Loucy (cell line): ENCODE data around the gene B3GLCT.

Source experiments
- H2AFZ ChIP-seq: fragments of 200-600 bp; sonication (generic); 2 replicates; pipeline ENCODE4 v1.6.0; 2016; ENCODE audit warnings: antibody characterized with exemption, mild to moderate bottlenecking, low read length, moderate library complexity
- H3F3A ChIP-seq: fragments of 200-600 bp; 2 replicates; pipeline ENCODE4 v1.6.0; 2016; ENCODE audit warnings: antibody characterized with exemption, low read depth, mild to moderate bottlenecking
- H3K27me3 ChIP-seq: fragments of 200-600 bp; sonication (generic); 2 replicates; pipeline ENCODE4 v1.6.1; 2014; ENCODE audit warnings: low read length, mild to moderate bottlenecking; ENCODE audit not compliant: insufficient read depth, poor library complexity, severe bottlenecking
- H3K36me3 ChIP-seq: fragments of 200-600 bp; sonication (generic); 2 replicates; pipeline ENCODE4 v1.6.1; 2016; ENCODE audit warnings: low read length; ENCODE audit not compliant: insufficient read depth
- H3K4me1 ChIP-seq: fragments of 200-600 bp; sonication (generic); 2 replicates; pipeline ENCODE4 v1.5.1; 2014; ENCODE audit warnings: low read length, mild to moderate bottlenecking; ENCODE audit not compliant: insufficient read depth, poor library complexity, severe bottlenecking
- H3K4me2 ChIP-seq: fragments of 200-600 bp; sonication (generic); 2 replicates; pipeline ENCODE4 v1.6.0; 2014; ENCODE audit warnings: antibody characterized with exemption, low read length, low read depth, mild to moderate bottlenecking; ENCODE audit not compliant: poor library complexity, severe bottlenecking
- H3K4me3 ChIP-seq: fragments of 200-600 bp; sonication (generic); 2 replicates; pipeline ENCODE4 v1.5.1; 2014; ENCODE audit warnings: low read length, mild to moderate bottlenecking, mixed read lengths; ENCODE audit not compliant: poor library complexity, severe bottlenecking
- H3K79me2 ChIP-seq: fragments of 200-600 bp; sonication (generic); 2 replicates; pipeline ENCODE4 v1.6.1; 2014; ENCODE audit warnings: low read length; ENCODE audit not compliant: insufficient read depth
- H3K9ac ChIP-seq: fragments of 200-600 bp; sonication (generic); 2 replicates; pipeline ENCODE4 v1.6.0; 2014; ENCODE audit warnings: mild to moderate bottlenecking, low read depth, low read length, moderate library complexity; ENCODE audit not compliant: poor library complexity, severe bottlenecking
- H3K9me2 ChIP-seq: fragments of 200-600 bp; sonication (generic); replicated peaks from 2 replicates; pipeline ENCODE4 v1.6.1; 2016; ENCODE audit warnings: low read depth, low read length, mixed read lengths
- H3K9me3 ChIP-seq: fragments of 200-600 bp; sonication (generic); 2 replicates; pipeline ENCODE4 v1.6.1; 2014; ENCODE audit warnings: mild to moderate bottlenecking, antibody characterized with exemption, low read length, low read depth; ENCODE audit not compliant: insufficient read depth
- H4K20me1 ChIP-seq: fragments of 200-600 bp; sonication (generic); 2 replicates; pipeline ENCODE4 v1.6.0; 2014; ENCODE audit warnings: antibody characterized with exemption, low read length, mild to moderate bottlenecking; ENCODE audit not compliant: insufficient read depth, poor library complexity, severe bottlenecking
- EZH2phosphoT487 ChIP-seq: fragments of 200-600 bp; IDR thresholded peaks from 2 replicates; pipeline ENCODE4 v1.6.1; 2018; ENCODE audit warnings: antibody characterized with exemption, mild to moderate bottlenecking, moderate library complexity, borderline replicate concordance
- TF ChIP-seq, protein P1 (sequence below): fragments of 200-600 bp; sonication (generic); conservative IDR thresholded peaks from 2 replicates; pipeline ENCODE4 v1.5.1; 2014; ENCODE audit warnings: mild to moderate bottlenecking, antibody characterized with exemption, low read length

The B3GLCT gene

DNA sequence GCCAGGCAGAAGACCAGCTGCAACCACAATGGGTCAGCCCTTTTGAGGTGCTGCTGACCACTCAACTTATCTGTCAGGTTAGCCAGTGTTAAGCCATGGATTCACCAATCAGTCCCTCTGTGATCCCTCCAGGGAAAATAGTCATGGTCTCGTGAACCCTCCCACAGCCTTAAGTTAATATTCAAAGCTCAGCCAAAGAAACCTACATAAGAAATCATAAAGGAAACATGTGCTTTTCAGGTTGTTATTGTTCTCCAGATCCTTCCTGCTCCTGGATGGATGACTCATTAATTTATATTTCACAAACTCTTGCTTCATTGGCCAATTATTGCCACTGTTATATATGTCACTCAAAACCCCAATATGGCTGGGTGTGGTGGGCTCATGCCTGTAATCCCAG, 161.9 kb downstream of the B3GLCT start:
- Histone ChIP-seq H4K20me1 (no peaks in the 10 kb centered on the region), H3K79me2 (no peaks in the 10 kb centered on the region), H3K4me1 (no peaks in the 10 kb centered on the region), H3K4me3 (no peak overlapping the region), H3K36me3 (no peaks in the 10 kb centered on the region), H3F3A (no peaks in the 10 kb centered on the region), H3K9me2 (no peaks in the 10 kb centered on the region), H3K9me3 (peaks cover 5% of the 10 kb centered on the region), H3K4me2 (no peak overlapping the region), H3K27me3 (no peaks in the 10 kb centered on the region), H3K9ac (no peak overlapping the region), H2AFZ (no peak overlapping the region)
- no peak for TF ChIP-seq EZH2phosphoT487
- TF ChIP-seq, protein P1, sequence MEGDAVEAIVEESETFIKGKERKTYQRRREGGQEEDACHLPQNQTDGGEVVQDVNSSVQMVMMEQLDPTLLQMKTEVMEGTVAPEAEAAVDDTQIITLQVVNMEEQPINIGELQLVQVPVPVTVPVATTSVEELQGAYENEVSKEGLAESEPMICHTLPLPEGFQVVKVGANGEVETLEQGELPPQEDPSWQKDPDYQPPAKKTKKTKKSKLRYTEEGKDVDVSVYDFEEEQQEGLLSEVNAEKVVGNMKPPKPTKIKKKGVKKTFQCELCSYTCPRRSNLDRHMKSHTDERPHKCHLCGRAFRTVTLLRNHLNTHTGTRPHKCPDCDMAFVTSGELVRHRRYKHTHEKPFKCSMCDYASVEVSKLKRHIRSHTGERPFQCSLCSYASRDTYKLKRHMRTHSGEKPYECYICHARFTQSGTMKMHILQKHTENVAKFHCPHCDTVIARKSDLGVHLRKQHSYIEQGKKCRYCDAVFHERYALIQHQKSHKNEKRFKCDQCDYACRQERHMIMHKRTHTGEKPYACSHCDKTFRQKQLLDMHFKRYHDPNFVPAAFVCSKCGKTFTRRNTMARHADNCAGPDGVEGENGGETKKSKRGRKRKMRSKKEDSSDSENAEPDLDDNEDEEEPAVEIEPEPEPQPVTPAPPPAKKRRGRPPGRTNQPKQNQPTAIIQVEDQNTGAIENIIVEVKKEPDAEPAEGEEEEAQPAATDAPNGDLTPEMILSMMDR, result no peak

DNA sequence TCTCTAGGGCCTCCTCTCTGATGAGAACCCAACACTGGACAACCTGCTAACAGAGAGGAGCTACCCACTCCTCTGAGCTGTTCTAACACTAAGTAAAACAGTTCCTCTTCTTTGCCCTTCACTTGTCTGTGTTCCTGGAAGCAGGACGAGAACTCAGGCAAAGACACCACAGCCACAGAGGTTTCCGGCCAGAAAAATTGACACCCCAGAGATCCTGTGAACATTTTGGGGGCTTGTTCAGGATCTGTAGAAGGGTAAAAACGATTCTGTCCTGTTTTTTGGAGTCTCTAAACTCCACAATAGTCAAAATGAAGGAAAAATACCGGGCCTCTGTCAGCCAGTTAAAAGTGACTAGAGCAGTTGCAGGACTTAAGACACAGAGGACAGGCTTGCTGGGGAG, 165.9 kb downstream of the B3GLCT start:
- Histone ChIP-seq H3F3A (no peaks in the 10 kb centered on the region), H3K4me3 (no peak overlapping the region), H3K27me3 (no peaks in the 10 kb centered on the region), H2AFZ (no peak overlapping the region), H3K79me2 (no peaks in the 10 kb centered on the region), H3K9me2 (no peaks in the 10 kb centered on the region), H3K4me2 (no peak overlapping the region), H3K9ac (no peak overlapping the region), H4K20me1 (no peaks in the 10 kb centered on the region), H3K36me3 (no peaks in the 10 kb centered on the region), H3K9me3 (no peaks in the 10 kb centered on the region), H3K4me1 (no peaks in the 10 kb centered on the region)
- TF ChIP-seq EZH2phosphoT487, result no peak
- TF ChIP-seq, protein P1, result no peak

DNA sequence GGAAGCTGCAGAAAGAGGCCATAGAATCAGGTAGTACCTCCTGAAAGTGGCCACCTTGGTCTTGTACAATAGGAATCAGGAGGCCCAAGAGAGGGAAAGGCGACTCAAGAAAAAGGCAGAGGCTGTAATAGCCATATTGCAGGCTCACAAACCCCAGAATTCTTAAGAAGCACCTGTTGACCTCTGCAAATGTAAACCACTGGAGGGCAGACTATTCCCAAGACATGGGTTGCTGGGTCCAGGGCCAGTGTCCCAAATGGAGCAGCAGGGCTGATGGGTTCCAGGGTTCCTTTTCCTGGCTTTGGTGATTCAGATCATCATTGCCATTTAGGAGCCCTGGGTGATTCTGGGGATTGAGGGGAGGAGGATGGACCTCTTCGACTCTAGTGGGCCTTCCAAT, 167.6 kb downstream of the B3GLCT start:
- H3K27me3 ChIP-seq, result no peaks in the 10 kb centered on the region
- H3F3A ChIP-seq, result no peaks in the 10 kb centered on the region
- H3K9ac ChIP-seq, result no peak overlapping the region
- no peak overlapping the region for H2AFZ ChIP-seq
- H3K79me2 ChIP-seq, result no peaks in the 10 kb centered on the region
- no peak overlapping the region for H3K4me2 ChIP-seq
- H3K4me1 ChIP-seq, result peaks cover under 1% of the 10 kb centered on the region
- no peaks in the 10 kb centered on the region for H3K36me3 ChIP-seq
- no peaks in the 10 kb centered on the region for H3K9me2 ChIP-seq
- no peaks in the 10 kb centered on the region for H4K20me1 ChIP-seq
- TF ChIP-seq, protein P1, result peak; percentile 34
- no peak for TF ChIP-seq EZH2phosphoT487
- no peaks in the 10 kb centered on the region for H3K9me3 ChIP-seq
- H3K4me3 ChIP-seq, result no peak overlapping the region
